ENCODE results near the gene APOBEC2.

APOBEC2 gene

GRCh38 chr6:41039060-41039998 is 13.7 kb upstream of the APOBEC2 start, which contains the start of gene UNC5CL:
Gene UNC5CL, minus strand, starts transcription at chr6:41039221. Its CDS starts 4,147 bp downstream, at chr6:41035074.
- Histone ChIP-seq H3K36me3 (ENCODE audit: control insufficient read depth, low read depth, low read length) (no peaks in the 10 kb centered on the region), H3K27me3 (ENCODE audit: control insufficient read depth, insufficient read depth, low read length) (no peaks in the 10 kb centered on the region), H3K27ac (ENCODE audit: low read length) (no peak within 1 kb of the TSS), H3K4me1 (ENCODE audit: control insufficient read depth, low read depth, low read length) (peaks cover 3% of the 10 kb centered on the region), H3K9me3 (ENCODE audit: control insufficient read depth, low read depth, low read length) (no peaks in the 10 kb centered on the region), H3K9ac (ENCODE audit: low read length) (no peak within 1 kb of the TSS), H3K4me3 (ENCODE audit: low read length) (no peak within 1 kb of the TSS)

- H3K9ac ChIP-seq (ENCODE audit: low read length), result no peak overlapping the region
- H3K9me3 ChIP-seq (ENCODE audit: control insufficient read depth, low read depth, low read length), result no peaks in the 10 kb centered on the region
- no peak overlapping the region for H3K27ac ChIP-seq (ENCODE audit: low read length)
- no peaks in the 10 kb centered on the region for H3K27me3 ChIP-seq (ENCODE audit: control insufficient read depth, insufficient read depth, low read length)
- H3K4me3 ChIP-seq (ENCODE audit: low read length), result no peak overlapping the region
- no peaks in the 10 kb centered on the region for H3K36me3 ChIP-seq (ENCODE audit: control insufficient read depth, low read depth, low read length)
- peaks cover 3% of the 10 kb centered on the region for H3K4me1 ChIP-seq (ENCODE audit: control insufficient read depth, low read depth, low read length)
Observed at GRCh38 chr6:41040101-41040939, 12.7 kb upstream of the APOBEC2 start.

GRCh38 chr6:41040940-41041536 is 12.0 kb upstream of the APOBEC2 start:
- peaks cover 3% of the 10 kb centered on the region for H3K4me1 ChIP-seq (ENCODE audit: control insufficient read depth, low read depth, low read length)
- H3K9me3 ChIP-seq (ENCODE audit: control insufficient read depth, low read depth, low read length), result no peaks in the 10 kb centered on the region
- H3K27me3 ChIP-seq (ENCODE audit: control insufficient read depth, insufficient read depth, low read length), result no peaks in the 10 kb centered on the region
- H3K27ac ChIP-seq (ENCODE audit: low read length), result no peak overlapping the region
- H3K36me3 ChIP-seq (ENCODE audit: control insufficient read depth, low read depth, low read length), result no peaks in the 10 kb centered on the region
- no peak overlapping the region for H3K9ac ChIP-seq (ENCODE audit: low read length)
- no peak overlapping the region for H3K4me3 ChIP-seq (ENCODE audit: low read length)

- H3K9me3 ChIP-seq (ENCODE audit: control insufficient read depth, low read depth, low read length), result no peaks in the 10 kb centered on the region
- peaks cover 3% of the 10 kb centered on the region for H3K4me1 ChIP-seq (ENCODE audit: control insufficient read depth, low read depth, low read length)
- no peaks in the 10 kb centered on the region for H3K36me3 ChIP-seq (ENCODE audit: control insufficient read depth, low read depth, low read length)
- H3K27me3 ChIP-seq (ENCODE audit: control insufficient read depth, insufficient read depth, low read length), result no peaks in the 10 kb centered on the region
- no peak within 1 kb of the TSS for H3K9ac ChIP-seq (ENCODE audit: low read length)
- H3K4me3 ChIP-seq (ENCODE audit: low read length), result no peak within 1 kb of the TSS
- no peak within 1 kb of the TSS for H3K27ac ChIP-seq (ENCODE audit: low read length)
Observed at GRCh38 chr6:41042226-41043055, 10.6 kb upstream of the APOBEC2 start, which contains the start of gene TSPO2. Gene TSPO2, plus strand, starts transcription at chr6:41042467. Its CDS starts 519 bp downstream, at chr6:41042986.

GRCh38 chr6:41043151-41043550 is 9.9 kb upstream of the APOBEC2 start:
- Histone ChIP-seq H3K27me3 (ENCODE audit: control insufficient read depth, insufficient read depth, low read length) (no peaks in the 10 kb centered on the region), H3K9ac (ENCODE audit: low read length) (no peak overlapping the region), H3K9me3 (ENCODE audit: control insufficient read depth, low read depth, low read length) (no peaks in the 10 kb centered on the region), H3K27ac (ENCODE audit: low read length) (no peak overlapping the region), H3K4me3 (ENCODE audit: low read length) (no peak overlapping the region), H3K36me3 (ENCODE audit: control insufficient read depth, low read depth, low read length) (no peaks in the 10 kb centered on the region), H3K4me1 (ENCODE audit: control insufficient read depth, low read depth, low read length) (peaks cover 3% of the 10 kb centered on the region)

- no peak overlapping the region for H3K9ac ChIP-seq (ENCODE audit: low read length)
- H3K4me3 ChIP-seq (ENCODE audit: low read length), result no peak overlapping the region
- H3K9me3 ChIP-seq (ENCODE audit: control insufficient read depth, low read depth, low read length), result no peaks in the 10 kb centered on the region
- no peaks in the 10 kb centered on the region for H3K4me1 ChIP-seq (ENCODE audit: control insufficient read depth, low read depth, low read length)
- no peak overlapping the region for H3K27ac ChIP-seq (ENCODE audit: low read length)
- no peaks in the 10 kb centered on the region for H3K27me3 ChIP-seq (ENCODE audit: control insufficient read depth, insufficient read depth, low read length)
- H3K36me3 ChIP-seq (ENCODE audit: control insufficient read depth, low read depth, low read length), result no peaks in the 10 kb centered on the region
Observed at GRCh38 chr6:41045664-41046063, 7.3 kb upstream of the APOBEC2 start.

- H3K9ac ChIP-seq (ENCODE audit: low read length), result no peak overlapping the region
- H3K4me1 ChIP-seq (ENCODE audit: control insufficient read depth, low read depth, low read length), result no peaks in the 10 kb centered on the region
- no peak overlapping the region for H3K27ac ChIP-seq (ENCODE audit: low read length)
- no peaks in the 10 kb centered on the region for H3K36me3 ChIP-seq (ENCODE audit: control insufficient read depth, low read depth, low read length)
- H3K27me3 ChIP-seq (ENCODE audit: control insufficient read depth, insufficient read depth, low read length), result no peaks in the 10 kb centered on the region
- no peak overlapping the region for H3K4me3 ChIP-seq (ENCODE audit: low read length)
- no peaks in the 10 kb centered on the region for H3K9me3 ChIP-seq (ENCODE audit: control insufficient read depth, low read depth, low read length)
Observed at GRCh38 chr6:41046084-41046483, 6.9 kb upstream of the APOBEC2 start.

GRCh38 chr6:41047306-41047705 is 5.7 kb upstream of the APOBEC2 start:
- Histone ChIP-seq H3K9me3 (ENCODE audit: control insufficient read depth, low read depth, low read length) (no peaks in the 10 kb centered on the region), H3K36me3 (ENCODE audit: control insufficient read depth, low read depth, low read length) (no peaks in the 10 kb centered on the region), H3K27ac (ENCODE audit: low read length) (no peak overlapping the region), H3K9ac (ENCODE audit: low read length) (no peak overlapping the region), H3K4me3 (ENCODE audit: low read length) (no peak overlapping the region), H3K27me3 (ENCODE audit: control insufficient read depth, insufficient read depth, low read length) (no peaks in the 10 kb centered on the region), H3K4me1 (ENCODE audit: control insufficient read depth, low read depth, low read length) (no peaks in the 10 kb centered on the region)

- Histone ChIP-seq H3K9ac (ENCODE audit: low read length) (no peak overlapping the region), H3K9me3 (ENCODE audit: control insufficient read depth, low read depth, low read length) (no peaks in the 10 kb centered on the region), H3K4me3 (ENCODE audit: low read length) (no peak overlapping the region), H3K36me3 (ENCODE audit: control insufficient read depth, low read depth, low read length) (no peaks in the 10 kb centered on the region), H3K4me1 (ENCODE audit: control insufficient read depth, low read depth, low read length) (no peaks in the 10 kb centered on the region), H3K27ac (ENCODE audit: low read length) (no peak overlapping the region), H3K27me3 (ENCODE audit: control insufficient read depth, insufficient read depth, low read length) (no peaks in the 10 kb centered on the region)
Observed at GRCh38 chr6:41047745-41048732, 5.0 kb upstream of the APOBEC2 start.

- H3K9ac ChIP-seq (ENCODE audit: low read length), result no peak overlapping the region
- H3K27ac ChIP-seq (ENCODE audit: low read length), result no peak overlapping the region
- H3K36me3 ChIP-seq (ENCODE audit: control insufficient read depth, low read depth, low read length), result no peaks in the 10 kb centered on the region
- H3K4me3 ChIP-seq (ENCODE audit: low read length), result no peak overlapping the region
- H3K27me3 ChIP-seq (ENCODE audit: control insufficient read depth, insufficient read depth, low read length), result no peaks in the 10 kb centered on the region
- H3K4me1 ChIP-seq (ENCODE audit: control insufficient read depth, low read depth, low read length), result no peaks in the 10 kb centered on the region
- no peaks in the 10 kb centered on the region for H3K9me3 ChIP-seq (ENCODE audit: control insufficient read depth, low read depth, low read length)
Observed at GRCh38 chr6:41049521-41049920, 3.5 kb upstream of the APOBEC2 start.

Data from iPS-18a (cell line).